HG02981 (cell line): ENCODE measurements around the gene MYO5C.
"Not testable (repeated sequence)": the region's sequence is repeated elsewhere in the genome, so short reads cannot be mapped to it uniquely, and the experiment has no call there.

Experiments used
- ATAC-seq: cut with Tn5 transposase; IDR thresholded peaks from one replicate; pipeline ENCODE4 v1.9.1; 2021; ENCODE audit warnings: mild to moderate bottlenecking, moderate library complexity; ENCODE audit not compliant: unreplicated experiment

MYO5C gene

GRCh38 chr15:52309154-52309548, 13.5 kb upstream of the MYO5C start:
- peak; percentile 72 for ATAC-seq

DNA sequence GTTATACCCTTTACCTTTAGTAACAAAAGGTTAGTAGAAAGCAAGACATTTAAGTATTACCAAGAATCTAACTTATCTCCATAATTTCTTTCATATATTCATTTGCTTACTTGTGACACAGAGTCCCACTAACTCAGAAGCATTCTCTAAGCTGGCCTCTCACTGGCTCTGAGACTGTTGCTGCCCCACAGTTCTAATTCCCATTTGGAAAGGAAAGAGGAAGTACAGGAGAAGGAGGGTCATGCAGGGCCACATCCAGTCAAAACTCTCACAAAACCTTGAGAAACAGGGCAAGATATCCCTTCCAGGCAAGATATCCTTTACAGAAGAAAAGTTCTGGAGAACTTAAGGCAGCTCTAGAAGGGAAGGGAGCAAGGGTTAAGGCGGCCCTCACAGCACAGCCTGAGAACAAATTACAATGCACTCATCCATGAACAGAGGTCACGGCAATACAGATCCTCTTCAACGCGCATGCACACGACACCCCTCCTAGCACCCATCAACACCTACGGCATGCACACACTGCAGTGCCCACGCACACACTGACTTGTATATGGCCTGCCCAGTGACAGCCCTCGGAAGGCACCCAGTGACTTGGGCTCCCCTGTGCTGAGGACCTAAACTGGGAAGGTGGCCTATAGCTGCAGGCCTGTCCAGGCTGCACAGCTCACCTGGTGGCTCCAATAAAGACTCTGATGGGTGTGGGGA, 13.0 kb upstream of the MYO5C start:
- ATAC-seq = peak; percentile 46

GRCh38 chr15:52307847-52308246, 12.2 kb upstream of the MYO5C start:
- ATAC-seq = no peak

- no peak for ATAC-seq
These were observed 10.7 kb upstream of the MYO5C start for GRCh38 chr15:52306270-52306669.

- ATAC-seq = no peak
These were observed 7.6 kb upstream of the MYO5C start for GRCh38 chr15:52303093-52303772.

- no peak for ATAC-seq
These were observed 5.8 kb upstream of the MYO5C start for GRCh38 chr15:52301265-52301847.

DNA sequence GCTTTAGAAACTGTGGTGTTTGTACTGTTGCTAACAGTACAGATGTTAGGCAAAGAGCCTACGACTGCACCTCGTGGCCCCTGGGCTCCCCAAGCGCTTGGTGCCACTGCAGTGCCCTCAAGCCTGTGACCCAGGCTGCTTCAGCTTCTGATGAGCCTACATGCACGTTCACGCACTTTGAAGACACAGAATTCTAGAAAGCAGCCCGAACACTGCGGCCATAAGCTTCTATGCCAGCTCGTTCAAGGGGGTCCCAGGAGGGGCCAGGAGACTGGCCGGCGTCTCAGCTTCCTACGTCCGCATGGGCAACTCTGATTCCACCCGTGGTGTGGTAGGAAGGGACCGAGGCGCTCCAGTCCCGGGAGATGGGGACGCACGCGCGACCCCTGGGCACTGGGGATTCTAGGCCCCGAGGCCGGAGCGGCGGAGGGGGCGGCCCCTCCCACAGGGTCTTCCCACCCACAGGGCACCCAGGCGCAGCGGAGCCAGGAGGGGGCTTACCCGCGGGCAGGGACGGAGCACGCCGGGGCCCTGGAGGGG, 653 bp downstream of the MYO5C start:
- ATAC-seq = no peak

GRCh38 chr15:52292780-52293392, 2.7 kb downstream of the MYO5C start:
- no peak for ATAC-seq

GRCh38 chr15:52291204-52291603, 4.4 kb downstream of the MYO5C start:
- ATAC-seq = no peak

DNA sequence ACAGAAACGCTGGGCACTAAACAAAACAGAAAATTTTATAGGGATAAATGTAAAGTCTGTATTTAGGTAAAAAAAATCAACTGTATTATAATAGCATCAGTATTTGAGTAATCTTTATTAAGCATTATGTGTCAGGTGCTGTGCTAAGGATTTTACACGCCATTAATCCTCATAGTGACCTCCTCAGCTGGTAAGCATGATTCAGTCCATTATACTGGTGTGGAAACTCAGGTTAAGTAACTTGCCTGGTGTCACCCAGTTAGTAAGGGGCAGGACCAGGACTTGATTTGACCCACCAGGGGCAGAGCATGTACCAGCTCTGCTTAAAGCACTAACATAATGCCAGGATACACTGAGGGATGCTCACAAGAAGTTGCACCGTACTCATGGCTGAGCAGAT, 4.8 kb downstream of the MYO5C start:
- ATAC-seq = no peak

DNA sequence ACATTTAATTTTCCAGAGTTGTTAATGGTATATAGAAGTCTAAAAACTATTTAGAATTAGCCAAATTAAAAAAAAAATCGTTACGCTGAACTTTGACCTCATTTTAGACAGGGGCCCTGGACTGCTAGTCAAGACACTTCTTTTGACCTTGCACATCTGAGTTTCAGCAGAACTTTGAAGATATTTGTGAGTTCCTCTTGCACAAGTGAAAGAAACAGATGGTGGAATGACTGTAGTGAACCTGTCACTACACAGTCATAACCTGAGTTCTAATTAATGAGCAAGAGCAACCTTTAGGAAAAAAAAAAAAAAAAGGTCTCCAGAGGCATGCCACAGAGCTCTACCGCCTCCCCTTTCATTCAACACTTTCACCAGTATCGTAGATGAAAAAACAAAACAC, 5.3 kb downstream of the MYO5C start:
- no peak for ATAC-seq

GRCh38 chr15:52289629-52290081, 5.9 kb downstream of the MYO5C start:
- no peak for ATAC-seq

DNA sequence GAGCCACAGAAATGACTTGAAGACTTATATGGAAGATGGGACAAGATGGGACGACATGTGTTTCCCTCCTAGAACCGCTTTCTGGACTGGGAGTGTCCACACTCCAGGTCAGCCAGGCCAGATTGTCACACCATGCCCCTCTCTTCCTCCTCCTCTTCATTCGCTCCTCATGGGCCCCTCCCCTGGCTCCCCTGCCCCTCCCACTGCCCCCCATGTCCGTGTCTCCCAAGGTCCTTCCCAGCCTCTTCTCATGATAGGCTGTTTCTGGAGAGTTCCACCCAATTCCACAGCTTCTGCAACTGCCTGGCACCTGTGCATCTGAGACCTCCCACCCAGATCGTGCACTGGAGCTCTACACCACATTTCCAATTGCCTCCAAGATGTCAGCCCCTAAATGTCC, 6.6 kb downstream of the MYO5C start:
- no peak for ATAC-seq

- no peak for ATAC-seq
These were observed 7.3 kb downstream of the MYO5C start for GRCh38 chr15:52288051-52288942.

DNA sequence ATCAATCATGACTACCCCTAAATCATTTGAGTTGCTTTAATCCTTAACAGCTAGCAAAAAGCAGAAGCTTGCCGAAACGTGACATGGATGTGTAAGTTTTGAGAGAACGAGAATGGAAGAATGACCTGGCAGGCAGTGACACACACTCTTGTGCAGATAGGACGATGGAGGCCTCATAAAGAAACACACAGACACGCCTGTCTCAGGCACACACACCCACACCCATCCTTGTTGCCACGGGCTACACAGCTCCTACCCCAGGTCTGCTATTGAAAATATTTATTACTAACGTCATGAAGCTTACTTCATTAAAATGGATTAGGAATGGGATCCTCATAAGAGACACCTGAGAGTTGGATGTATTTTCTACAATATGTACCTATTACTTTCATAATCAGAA, 8.5 kb downstream of the MYO5C start:
- ATAC-seq = no peak

- not testable (repeated sequence) for ATAC-seq
These were observed 9.7 kb downstream of the MYO5C start for GRCh38 chr15:52285941-52286340.

DNA sequence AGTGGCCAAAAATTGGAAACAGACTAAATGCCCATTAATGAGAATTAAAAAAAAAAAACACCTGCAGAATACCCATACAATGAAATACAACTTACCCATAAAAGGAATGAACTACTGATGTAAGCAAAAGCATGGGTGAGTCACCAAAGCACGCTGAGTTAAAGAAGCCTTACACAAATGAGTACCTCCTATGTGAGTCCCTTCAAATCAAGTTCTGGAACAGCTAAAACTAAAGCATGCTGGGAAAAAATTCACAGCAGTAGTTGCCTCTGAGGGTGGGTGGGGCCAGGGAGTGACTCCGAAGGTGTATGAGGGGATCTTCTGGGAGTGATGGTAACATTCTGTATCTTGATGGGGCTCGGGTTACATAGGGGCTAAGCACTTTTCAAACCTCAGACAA, 11.4 kb downstream of the MYO5C start:
- no peak for ATAC-seq

DNA sequence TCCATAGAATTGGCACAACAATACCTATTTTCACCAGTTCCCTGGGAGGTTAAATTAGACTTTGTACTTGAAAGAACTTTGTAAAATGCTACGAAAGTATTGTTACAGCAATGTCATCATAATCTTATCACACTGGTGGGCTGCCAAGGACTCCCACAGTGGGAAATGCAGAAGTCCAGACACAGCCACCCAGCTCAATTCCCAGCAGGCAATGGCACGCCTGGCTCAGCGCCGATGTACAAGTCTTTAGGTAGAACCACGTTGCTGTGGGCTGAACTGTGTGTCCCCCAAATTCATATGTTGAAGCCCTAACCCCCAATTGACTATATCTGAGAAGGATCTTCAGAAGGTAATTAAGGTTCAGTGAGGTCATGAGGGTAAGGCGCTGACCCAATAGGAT, 12.3 kb downstream of the MYO5C start:
- no peak for ATAC-seq

GRCh38 chr15:52282418-52282817, 13.2 kb downstream of the MYO5C start:
- no peak for ATAC-seq
